GM18909 (cell line): ENCODE measurements around the gene ACOT7.

Experiments used
- ATAC-seq: cut with Tn5 transposase; IDR thresholded peaks from one replicate; pipeline ENCODE4 v1.9.1; 2021; ENCODE audit warnings: mild to moderate bottlenecking; ENCODE audit not compliant: unreplicated experiment, poor library complexity

Gene ACOT7

DNA sequence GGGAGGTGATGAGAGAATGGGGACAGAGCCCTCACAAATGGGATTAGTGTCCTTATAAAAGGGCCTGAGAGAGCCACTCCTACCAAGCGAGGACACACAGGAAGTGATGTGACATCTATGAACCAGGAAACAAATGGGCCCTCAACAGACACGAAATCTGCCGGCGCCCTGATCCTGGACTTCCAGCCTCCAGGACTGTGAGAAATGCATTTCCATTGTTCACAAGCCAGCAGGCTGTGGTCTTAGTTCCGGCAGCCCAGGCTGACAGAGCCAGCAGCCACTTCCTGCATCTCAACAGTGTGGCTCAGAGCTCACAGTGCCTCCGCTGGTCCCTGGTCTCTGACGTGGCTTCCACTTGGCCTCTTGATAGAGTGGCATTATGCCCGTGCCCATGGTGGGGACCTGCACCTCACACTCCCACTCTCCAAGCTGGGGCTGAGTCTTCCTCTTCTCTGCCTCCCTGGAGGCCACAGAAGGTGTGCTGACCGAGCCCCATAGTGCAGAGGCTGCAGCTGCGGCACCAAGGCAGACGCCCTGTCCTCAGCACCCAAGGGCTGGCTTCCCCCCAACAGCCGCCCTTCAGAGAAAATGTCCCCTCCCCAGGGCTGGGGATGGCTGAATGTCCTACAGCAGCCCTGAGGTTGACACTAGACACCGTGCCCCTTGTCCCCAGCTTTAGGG lies 44.9 kb downstream of the ACOT7 start:
- ATAC-seq: no peak

DNA sequence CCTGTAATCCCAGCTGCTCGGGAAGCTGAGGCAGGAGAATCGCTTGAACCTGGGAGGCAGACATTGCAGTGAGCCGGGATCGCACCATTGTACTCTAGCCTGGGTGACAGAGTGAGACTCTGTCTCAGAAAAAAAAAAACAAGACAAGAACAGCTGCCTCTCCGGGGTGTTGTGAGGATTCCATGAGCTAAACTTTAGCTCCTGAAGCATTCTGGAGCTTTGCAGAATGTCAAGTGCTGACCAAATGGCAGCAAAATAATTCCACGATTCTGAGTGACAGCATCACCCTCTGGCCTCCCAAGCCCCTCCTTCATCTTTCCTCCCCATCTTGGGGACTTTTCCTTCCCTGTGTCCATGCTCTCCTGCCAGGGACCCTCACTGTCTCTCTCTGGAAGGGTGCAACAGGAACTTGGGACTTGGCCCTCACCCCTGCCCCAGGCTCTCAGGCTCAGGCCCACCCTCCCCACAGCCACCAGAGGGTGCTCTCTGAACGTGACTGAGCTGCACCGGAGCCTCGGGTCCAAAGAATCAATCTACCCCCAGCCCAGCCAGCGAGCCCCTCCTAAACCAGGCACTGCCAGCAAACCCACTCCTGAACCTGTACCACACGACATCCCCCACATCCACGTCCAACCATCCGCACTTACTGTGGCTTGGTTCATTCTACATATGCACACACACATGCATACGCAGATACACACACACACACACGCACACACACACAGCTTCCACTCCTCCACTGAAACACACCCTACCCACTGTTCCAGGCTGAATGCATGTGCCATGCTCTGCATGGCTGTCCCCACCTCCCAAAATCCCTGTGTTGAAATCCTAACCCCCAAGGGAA lies 45.7 kb downstream of the ACOT7 start:
- no peak for ATAC-seq

DNA sequence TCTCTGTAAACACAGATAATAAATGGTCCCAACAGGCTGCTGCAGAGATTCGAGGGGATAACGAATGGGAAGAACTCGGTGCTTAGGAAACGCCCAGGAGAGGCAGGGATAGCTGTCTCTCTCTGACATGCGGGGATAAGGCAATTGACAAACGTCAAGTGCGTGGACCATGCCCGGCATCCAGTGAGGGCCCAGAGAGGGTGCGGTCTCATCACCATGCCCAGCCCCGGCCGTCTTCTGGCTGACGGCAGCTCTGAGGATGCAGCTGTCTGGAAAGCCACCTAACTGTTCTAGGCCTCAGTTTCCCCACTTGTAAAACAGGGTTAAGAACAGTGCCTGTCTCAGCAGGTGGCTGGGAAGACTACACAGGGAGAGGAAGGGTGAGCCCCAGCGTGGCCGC lies 48.1 kb downstream of the ACOT7 start:
- no peak for ATAC-seq

DNA sequence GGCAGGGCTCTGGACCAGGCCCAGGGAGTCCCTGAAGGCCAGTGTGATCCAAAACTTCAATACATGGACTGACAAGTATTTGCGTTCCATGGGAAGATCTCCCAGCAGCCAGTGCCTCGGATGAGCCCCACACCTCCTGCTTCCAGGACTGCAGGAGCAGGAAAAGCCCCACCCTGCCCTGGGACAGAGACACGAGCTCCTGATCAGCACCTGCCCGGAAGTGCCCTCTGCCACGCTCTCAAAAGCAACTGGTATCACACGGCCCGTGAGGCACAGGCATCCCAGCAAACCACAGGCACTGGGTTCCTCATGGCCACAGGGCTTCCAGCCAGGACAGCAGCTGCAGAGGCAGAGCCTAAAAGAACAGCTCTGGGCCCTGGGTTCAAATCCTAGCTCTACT lies 48.6 kb downstream of the ACOT7 start:
- no peak for ATAC-seq

DNA sequence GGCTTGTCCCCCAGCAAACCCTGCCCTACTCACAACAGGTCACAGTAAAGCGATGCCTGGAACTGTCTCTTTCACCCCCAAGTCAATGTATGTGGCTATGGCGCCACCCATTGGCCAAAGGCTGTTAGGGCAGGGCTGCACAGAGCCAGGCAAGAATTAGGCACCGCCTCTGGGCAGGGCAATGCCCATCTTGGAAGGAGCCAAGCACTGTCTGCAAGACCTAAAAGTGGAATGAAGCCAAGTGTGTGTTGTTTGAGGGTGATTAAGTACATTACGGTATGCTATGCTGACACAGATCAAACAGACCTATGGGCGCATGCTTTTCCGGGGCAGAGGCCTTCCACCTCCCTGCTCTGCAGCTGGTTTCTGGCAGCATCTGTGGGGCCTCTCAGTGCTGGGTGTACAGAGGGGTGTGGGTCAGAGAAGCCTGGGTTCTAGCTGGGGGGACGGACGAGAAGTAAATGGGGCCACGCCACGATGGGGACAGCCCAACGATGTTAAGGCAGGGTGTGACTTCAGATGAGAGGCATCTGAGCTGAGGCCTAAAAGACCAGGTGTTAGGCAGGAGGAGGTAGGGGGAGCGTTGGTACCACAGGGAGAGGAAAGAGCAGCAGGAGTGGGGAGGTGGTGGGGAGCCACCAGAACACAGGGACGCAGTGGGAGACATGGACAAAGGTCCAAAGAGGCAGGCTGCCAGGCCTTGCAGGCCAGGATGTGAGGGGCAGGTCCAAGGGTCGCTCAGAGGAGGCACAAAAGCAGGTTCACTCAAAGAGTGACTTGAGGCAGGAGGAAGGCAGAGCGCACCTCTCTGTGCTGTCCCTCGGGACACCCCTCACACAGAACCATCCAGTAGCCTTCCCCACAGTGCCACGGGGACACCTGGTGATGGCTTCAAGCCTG lies 49.8 kb downstream of the ACOT7 start:
- ATAC-seq: no peak

DNA sequence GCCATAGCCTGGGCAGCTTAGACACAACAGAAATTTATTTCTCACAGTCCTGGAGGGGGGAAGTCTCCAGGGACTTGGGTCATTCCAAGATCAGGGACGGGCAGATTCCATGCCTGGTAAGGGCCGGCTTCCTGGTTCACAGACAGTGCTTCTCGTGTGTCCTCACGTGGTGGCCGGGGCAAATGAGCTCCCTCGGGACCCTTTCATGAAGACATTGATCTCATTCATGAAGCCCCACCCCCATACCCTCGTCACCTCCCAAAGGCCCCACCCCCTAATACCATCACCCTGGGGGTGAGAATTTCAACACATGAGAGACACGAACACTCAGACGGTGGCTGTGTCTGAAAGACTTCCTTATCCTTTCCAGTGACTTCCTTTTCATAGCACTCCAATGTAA lies 51.5 kb downstream of the ACOT7 start:
- no peak for ATAC-seq

DNA sequence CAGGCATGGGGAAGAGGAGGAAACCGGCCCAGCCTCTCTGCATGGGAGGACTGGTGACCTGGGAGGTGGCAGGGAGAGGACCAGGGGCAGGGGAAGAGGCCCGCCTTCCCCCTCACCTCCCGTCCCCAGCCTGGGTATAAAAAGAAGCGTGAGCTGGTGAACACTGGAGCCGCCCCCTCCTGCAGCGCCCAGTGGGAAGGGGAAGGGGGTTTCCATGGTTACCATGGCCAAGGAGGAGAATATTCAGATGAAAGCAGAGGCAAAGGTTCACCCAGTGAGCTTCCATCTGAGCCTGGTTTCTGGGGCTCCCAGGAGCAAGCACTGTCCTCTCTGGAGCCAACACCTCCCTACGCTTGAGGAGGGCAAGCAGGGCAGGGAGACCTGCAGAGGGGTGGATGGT lies 54.9 kb downstream of the ACOT7 start:
- ATAC-seq: no peak

DNA sequence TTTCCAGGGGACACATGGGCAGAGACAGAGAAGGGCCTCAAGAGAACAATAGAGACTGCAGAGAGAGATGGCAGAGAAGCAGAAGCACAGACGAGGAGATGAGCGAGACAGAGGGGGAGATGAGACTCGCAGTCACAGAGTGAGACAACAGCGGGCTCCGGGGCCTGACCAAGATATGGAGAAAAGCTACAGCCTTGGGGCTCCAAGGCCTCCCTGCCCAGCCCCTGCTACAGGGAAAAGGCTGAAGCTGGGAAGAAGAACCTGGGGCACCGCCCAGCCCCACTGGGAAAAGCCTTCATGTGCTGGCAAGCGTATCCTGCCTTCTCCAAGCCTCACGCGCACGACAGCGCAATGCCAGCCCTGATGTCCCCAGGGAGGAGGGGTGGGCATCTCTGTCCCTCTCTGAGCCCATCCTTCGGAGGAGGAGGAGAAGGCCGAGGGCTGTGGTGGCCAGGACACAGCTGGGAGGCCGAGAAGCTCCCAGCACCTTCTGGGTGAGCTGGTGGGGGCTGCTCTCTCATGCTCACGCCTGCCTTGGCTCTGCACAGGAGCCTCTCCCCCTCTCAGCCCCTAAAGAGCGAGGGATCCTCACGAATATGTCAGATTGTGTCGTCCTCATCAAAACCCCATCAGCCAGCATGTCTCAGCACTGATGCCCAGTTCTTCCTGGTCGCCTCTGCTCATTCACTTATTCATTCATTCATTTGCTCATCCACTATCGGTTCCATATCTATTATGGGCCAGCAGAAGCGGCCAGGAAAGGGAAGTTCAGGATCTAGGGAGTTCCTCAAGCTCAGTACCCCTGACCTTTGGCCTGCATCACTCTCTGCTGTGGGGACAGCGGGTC lies 56.6 kb downstream of the ACOT7 start:
- ATAC-seq: no peak

DNA sequence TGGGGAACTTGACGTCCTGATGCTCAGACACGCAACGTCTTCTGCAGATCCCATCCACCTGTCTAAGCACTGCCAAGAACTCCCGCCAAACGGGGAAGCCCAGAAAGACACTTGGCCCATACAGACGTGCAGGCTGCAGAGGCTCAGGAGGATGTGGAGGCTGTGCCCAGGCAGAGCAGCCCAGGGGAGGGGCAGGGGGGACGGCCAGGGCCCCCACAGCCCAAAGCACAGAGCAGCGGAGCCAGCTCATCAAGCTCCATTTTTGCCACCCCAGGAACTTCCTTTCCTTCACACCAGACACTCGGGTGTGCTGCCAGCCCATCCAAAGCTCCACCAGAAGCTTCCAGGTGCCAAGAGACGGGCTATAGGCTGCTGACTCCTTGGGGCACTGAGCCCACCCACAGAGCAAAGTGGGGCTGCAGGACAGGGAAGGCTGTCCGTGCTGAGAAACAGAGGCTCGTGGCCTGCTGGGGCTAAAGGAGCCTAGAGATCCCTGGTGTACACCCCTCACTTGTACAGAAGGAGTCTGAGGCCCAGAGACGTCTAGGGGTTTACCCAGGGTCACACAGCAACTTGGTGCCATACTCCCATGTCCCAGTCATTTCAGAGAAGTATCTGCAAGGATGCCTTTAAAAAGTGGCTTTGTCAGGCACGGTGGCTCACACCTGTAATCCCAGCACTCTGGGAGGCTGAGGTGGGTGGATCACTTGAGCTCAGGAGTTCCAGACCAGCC lies 59.1 kb downstream of the ACOT7 start:
- ATAC-seq: no peak

DNA sequence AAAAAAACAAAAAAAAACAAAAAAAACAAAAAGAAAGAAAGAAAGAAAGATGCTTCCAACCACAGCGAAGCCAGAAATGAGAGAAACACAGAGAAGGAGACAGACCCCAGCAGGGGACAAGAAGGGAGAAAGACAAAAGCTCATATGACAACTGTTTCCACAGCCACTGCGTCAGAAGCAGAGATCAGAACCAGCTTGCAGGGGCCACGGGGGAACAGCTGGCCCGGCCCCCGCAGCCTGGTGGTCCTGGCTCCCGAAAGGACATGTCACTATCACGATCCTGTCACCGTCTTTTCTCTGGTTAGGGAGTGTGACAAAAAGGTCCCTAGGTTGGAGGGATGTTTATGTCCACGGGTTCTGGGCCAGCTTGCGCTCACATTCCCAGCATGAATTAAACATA lies 60.7 kb downstream of the ACOT7 start:
- ATAC-seq: no peak

DNA sequence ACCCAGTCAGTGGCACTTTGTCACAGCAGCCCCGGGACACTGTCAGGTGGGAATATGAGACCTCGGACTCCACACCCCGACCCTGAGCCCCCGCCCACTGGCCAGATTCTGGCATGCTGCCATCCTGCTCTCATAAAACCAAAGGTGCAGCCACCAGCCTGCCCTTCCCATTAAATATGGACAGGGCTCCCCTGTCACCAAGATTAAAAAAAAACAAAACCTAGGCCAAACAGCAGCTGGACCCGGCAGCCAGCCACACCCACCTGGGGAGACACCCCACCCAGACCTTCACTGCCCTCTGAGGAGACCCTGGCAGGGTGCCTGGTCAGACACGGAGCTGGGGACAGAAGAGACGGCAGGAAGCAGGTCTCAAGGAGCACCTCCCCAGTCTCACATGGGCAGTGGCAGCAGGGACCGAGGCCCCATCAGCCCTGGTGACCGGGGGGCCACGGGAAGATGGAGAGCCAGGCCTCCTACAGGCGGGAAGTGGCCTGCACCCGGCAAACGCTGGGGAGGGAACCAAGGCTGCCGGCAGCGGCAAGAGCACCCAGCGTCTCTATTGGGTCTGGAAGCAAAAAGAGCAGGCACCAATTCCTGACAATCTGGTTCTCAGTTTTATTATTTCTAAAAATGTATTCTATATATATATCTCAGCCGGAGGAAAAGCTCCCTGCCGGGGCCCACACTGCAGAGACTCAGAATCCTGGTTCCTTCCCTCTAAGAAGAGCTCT lies 61.9 kb downstream of the ACOT7 start:
- ATAC-seq: no peak

DNA sequence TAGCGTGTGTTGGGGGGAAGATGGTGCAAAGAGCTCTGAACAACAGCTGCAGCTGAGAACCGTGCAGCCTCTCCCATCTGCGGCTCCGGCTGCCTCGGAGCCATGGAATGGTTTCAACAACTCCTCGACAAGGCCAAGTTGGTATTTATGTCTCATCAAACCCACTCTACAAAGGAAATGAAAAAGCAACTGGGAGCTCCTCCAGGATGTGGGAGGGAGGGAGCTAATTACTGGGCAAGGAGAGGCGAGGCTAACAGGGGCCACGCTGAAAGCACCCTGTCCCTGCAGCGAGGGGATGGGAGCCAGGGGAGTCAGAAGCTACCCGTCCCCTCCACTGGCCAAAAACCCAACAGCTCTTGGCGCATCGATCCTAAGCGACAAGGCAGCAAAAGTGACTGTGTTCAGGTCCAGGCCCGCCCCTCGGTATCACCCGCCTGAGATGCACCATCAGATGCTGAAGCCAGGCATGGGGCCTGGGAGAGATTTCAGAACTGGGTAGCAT lies 63.1 kb downstream of the ACOT7 start:
- ATAC-seq: no peak

DNA sequence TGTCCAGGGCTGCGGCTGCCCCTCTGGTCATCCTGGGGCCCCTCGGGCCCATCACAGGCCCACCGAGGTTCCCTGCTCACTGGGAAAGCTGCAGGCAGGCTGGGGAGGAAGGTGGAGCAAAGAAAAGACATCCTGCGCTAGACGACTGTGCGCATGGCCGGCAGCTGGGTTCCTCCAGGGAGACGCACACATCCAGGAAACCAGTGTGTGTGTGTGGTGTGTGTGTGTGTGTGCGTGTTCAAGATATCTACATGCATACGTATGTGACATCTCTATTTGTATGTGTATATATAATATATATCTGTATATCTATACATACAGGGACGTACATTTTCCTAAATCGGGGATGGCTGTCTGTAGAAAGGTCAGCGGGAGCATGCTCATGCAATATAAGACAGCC lies 63.7 kb downstream of the ACOT7 start:
- ATAC-seq: no peak

DNA sequence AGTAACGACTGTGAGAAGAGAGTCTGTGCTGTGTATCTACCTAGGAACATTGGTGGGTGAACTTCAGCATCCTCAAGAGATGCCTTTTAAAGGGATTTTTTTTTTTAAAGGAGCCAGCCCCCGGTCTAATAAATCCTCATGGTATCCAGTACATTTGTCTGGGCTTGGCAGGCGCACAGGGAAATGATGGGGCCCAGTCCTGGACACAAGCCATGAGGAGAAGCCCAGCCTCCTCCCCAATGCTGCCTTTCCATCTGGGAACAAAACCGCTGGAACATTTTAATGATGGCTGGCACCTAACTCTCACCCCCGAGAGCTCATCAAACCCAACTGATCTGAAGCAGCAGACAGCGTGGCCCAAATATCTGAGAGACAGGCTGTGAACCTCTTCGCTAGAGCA lies 64.2 kb downstream of the ACOT7 start:
- no peak for ATAC-seq

DNA sequence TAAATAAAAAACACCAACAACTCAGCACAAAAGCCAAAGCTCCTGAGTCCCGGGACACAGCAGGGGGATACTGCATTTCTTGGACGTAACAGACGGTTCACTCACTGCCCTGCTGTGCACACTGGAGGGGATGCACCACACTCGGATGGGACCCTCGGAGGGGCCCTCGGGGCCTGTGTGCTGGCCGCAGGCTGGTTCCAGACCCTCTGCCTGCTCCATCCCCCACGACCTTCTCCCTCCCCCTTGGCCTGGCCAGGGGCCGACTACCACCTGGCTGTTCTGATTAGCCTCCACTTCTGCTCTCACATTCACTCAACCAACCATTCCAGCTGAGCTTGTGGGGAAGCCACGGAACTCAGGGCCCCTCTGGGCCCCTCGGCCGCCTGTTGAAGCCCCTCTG lies 64.9 kb downstream of the ACOT7 start:
- ATAC-seq: no peak

DNA sequence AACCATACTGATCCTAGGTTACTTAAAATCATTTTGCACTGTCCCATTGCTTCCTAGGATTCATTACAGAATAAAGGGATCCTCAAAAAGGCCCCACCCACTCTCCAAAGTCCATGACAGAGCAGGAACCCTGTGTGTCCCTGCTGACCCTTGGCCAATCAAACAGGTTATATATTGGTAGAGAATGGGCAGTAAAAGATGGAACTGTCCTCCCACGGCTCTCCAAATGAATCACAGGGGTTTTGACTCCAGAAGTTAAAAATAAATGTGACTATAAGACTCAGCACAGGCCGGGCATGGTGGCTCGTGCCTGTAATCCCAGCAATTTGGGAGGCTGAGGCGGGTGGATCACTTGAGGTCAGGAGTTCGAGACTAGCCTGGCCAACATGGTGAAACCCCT lies 65.5 kb downstream of the ACOT7 start:
- ATAC-seq: no peak

DNA sequence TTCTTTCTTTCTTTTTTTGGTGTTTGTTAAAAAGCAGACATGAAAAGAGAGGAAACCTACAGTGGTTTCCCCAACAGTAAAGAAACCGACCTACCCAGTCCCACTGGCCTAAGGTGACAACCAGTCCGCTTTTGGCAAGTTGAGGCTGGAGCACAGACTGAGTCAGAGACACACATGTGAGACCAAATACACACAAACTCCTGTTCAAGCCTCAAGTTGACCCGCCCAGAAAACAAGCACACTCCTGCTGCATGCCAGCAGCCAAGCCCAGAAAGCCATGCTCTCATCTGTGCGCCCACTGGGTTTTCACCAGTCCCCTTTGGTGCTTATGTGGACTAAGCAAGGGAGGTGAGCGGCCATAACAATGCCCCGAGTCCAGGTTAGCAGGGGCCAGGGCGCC lies 68.1 kb downstream of the ACOT7 start:
- ATAC-seq: no peak

DNA sequence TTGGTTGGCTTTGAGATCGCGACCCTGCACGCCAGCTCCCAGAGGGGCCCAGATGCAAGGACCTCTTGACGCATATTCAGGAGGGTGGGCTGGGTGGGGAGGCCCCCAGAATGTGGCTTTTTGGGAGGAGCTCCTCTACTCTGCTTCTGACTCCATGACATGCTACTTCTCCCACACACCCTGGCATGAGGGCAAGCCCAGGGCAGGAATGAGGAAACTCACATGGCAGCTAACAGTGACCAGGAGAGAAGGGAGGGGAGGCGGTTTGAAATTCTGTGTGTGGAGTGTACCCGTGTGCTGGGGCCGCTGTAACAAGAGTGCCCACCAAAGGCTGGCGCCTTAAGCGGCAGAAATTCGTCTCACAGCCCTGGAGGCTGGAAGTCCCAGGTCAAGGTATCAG lies 71.4 kb downstream of the ACOT7 start:
- ATAC-seq: no peak

DNA sequence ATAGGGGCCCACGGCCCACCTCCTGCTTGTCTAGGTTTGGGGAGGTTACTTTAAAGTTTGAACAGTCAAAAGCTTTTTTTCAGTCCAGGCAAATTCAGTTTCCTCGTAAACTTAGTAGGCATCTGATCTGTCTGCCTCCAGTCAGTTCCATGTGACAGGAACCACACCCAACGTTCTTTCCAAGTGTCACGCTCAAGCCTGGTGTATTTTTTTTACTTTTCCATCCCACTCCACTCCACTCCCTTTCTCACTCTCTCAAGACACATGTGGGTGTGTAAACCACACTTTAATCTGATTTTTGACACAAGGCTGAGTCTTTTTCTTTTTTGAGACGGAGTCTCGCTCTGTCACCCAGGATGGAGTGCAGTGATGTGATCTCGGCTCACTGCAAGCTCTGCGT lies 72.4 kb downstream of the ACOT7 start:
- no peak for ATAC-seq
